ENCODE data around the gene MBNL3.

DNA sequence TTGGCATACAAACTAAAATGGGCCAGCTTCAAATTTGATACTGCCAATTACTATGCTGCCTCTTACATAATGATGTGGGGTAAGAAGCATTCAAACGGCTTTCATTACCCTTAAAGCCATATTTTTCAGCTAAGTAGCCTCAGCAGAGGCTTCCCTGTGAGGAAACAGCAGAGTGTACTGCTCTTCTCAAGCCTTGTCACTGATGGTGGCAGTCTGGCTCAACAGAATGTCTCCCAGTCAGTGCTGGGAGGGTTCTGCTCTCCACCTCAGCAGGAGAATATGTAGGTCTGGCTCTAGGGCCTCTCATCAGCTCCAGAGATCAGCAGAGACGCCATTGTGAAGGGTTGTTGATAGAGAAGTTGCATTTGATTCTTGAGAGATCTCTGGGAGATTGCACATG lies 44.6 kb upstream of the MBNL3 start:
- TF ChIP-seq, protein P1, sequence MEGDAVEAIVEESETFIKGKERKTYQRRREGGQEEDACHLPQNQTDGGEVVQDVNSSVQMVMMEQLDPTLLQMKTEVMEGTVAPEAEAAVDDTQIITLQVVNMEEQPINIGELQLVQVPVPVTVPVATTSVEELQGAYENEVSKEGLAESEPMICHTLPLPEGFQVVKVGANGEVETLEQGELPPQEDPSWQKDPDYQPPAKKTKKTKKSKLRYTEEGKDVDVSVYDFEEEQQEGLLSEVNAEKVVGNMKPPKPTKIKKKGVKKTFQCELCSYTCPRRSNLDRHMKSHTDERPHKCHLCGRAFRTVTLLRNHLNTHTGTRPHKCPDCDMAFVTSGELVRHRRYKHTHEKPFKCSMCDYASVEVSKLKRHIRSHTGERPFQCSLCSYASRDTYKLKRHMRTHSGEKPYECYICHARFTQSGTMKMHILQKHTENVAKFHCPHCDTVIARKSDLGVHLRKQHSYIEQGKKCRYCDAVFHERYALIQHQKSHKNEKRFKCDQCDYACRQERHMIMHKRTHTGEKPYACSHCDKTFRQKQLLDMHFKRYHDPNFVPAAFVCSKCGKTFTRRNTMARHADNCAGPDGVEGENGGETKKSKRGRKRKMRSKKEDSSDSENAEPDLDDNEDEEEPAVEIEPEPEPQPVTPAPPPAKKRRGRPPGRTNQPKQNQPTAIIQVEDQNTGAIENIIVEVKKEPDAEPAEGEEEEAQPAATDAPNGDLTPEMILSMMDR (IDR thresholded peaks at IDR 0.05 in 4 of 5, conservative IDR thresholded peaks at IDR 0.05 in 1 of 5), result no peak
- no peak for TF ChIP-seq POLR2A (IDR thresholded peaks at IDR 0.05)
